OCI-LY7 (cell line): ENCODE data around the gene NELFCD.

Experiments used
- EZH2phosphoT487 ChIP-seq: fragments of 200-600 bp; sonication (generic); IDR thresholded peaks from 2 replicates; pipeline ENCODE4 v1.6.1; 2018; ENCODE audit warnings: low read depth, borderline replicate concordance, mild to moderate bottlenecking, mixed run types, antibody characterized with exemption, low read length, moderate library complexity, mixed read lengths
- TF ChIP-seq, protein P1 (sequence below): fragments of 200-600 bp; sonication (generic); conservative IDR thresholded peaks from 2 replicates; pipeline ENCODE4 v1.5.1; 2014; ENCODE audit warnings: mild to moderate bottlenecking, antibody characterized with exemption, low read length, moderate library complexity, mixed read lengths

GRCh38 chr20:59020938-59021551 is 40.0 kb downstream of the NELFCD start:
- TF ChIP-seq, protein P1, sequence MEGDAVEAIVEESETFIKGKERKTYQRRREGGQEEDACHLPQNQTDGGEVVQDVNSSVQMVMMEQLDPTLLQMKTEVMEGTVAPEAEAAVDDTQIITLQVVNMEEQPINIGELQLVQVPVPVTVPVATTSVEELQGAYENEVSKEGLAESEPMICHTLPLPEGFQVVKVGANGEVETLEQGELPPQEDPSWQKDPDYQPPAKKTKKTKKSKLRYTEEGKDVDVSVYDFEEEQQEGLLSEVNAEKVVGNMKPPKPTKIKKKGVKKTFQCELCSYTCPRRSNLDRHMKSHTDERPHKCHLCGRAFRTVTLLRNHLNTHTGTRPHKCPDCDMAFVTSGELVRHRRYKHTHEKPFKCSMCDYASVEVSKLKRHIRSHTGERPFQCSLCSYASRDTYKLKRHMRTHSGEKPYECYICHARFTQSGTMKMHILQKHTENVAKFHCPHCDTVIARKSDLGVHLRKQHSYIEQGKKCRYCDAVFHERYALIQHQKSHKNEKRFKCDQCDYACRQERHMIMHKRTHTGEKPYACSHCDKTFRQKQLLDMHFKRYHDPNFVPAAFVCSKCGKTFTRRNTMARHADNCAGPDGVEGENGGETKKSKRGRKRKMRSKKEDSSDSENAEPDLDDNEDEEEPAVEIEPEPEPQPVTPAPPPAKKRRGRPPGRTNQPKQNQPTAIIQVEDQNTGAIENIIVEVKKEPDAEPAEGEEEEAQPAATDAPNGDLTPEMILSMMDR, result no peak
- TF ChIP-seq EZH2phosphoT487, result no peak
